ENCODE data around the gene MX2. TPM values are rescaled to one million over a fixed set of nuclear protein-coding genes. Genes with fewer than 3 reads are reported as not detected.

The MX2 gene
- total and polyA plus RNA-seq, 9 of the 15 experiments (the other 6 are each of a cell fraction or from before 2014, with no cell fraction given) = 0.10 to 0.95 (median 0.47) TPM; not detected in 1

GRCh38 chr21:41403966-41404365 is 42.1 kb downstream of the MX2 start:
- ChIA-PET CTCF (ENCODE audit: low intra/inter-chr PET ratio) (no interaction called here), POLR2A (interaction anchor here (1.3 kb wide), 1 partner anchor 8 kb away, joined by 3 read pairs; no protein-coding TSS in a partner anchor)
- Histone ChIP-seq H3K4me3 (no peak overlapping the region), H3K4me1 (replicated peaks in 1 of 2; ENCODE audit: control insufficient read depth in 2 of 2, insufficient read depth in 2 of 2, low read length in 2 of 2) (no peaks in the 10 kb centered on the region), H3K9ac (ENCODE audit: insufficient read depth in 1 of 2, low read depth in 2 of 2, low read length in 2 of 2) (no peak overlapping the region), H3K79me2 (ENCODE audit: control insufficient read depth, insufficient read depth, low read length) (no peaks in the 10 kb centered on the region), H3K27ac (ENCODE audit: extremely low read depth, low read depth, low read length) (no peak overlapping the region), H3K9me1 (ENCODE audit: control insufficient read depth, insufficient read depth, low read length) (no peaks in the 10 kb centered on the region), H3K27me3 (ENCODE audit: control insufficient read depth in 2 of 2, insufficient read depth in 2 of 2, low read length in 2 of 2) (peaks cover 18 to 43% of the 10 kb centered on the region in 2 experiments; a peak in 3 of 5 replicates), H3K9me3 (replicated peaks; ENCODE audit: control insufficient read depth, insufficient read depth, low read depth, low read length) (no peaks in the 10 kb centered on the region), H3K4me2 (ENCODE audit: insufficient read depth, low read length) (no peak overlapping the region), H2AFZ (ENCODE audit: low read depth, low read length) (no peak overlapping the region), H3K36me3 (ENCODE audit: control insufficient read depth, insufficient read depth, low read length) (no peaks in the 10 kb centered on the region), H4K20me1 (replicated peaks; ENCODE audit: control insufficient read depth, insufficient read depth, low read length) (no peaks in the 10 kb centered on the region)
- 2% methylated on average over 10 of the region's 10 CpGs for WGBS (ENCODE audit: insufficient coverage, low coverage, missing lambda C conversion rate)
- BruUV-seq (replicated peaks) = no TSS peak
- DNase-seq (ENCODE audit: extremely low read depth in 1 of 4, low spot score in 3 of 4) (no peak), FAIRE-seq (no peak), ATAC-seq (no peak)
- in situ Hi-C loops (cut with MboI) (no loop called here), intact Hi-C loops (cut with micrococcal nuclease) (no loop called here)
- no peak for TF ChIP-seq BCOR (IDR thresholded peaks at IDR 0.05)
- no peak for TF ChIP-seq MIER1 (IDR thresholded peaks at IDR 0.05; ENCODE audit: low read depth)
- TF ChIP-seq, protein P1, sequence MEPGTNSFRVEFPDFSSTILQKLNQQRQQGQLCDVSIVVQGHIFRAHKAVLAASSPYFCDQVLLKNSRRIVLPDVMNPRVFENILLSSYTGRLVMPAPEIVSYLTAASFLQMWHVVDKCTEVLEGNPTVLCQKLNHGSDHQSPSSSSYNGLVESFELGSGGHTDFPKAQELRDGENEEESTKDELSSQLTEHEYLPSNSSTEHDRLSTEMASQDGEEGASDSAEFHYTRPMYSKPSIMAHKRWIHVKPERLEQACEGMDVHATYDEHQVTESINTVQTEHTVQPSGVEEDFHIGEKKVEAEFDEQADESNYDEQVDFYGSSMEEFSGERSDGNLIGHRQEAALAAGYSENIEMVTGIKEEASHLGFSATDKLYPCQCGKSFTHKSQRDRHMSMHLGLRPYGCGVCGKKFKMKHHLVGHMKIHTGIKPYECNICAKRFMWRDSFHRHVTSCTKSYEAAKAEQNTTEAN (CRISPR knock-in tag; IDR thresholded peaks at IDR 0.05) = no peak
- no peak for TF ChIP-seq GTF2A2 (tag; IDR thresholded peaks at IDR 0.05)
- no peak for TF ChIP-seq ZHX1 (conservative IDR thresholded peaks at IDR 0.05; ENCODE audit: low read length)
- no peak for TF ChIP-seq THAP12 (CRISPR knock-in tag; IDR thresholded peaks at IDR 0.05)
- no peak for TF ChIP-seq PHB2 (IDR thresholded peaks at IDR 0.05; ENCODE audit: low read depth)
- TF ChIP-seq ZNF146 (CRISPR knock-in tag; IDR thresholded peaks at IDR 0.05; ENCODE audit: unreplicated experiment) = no peak
- no peak for TF ChIP-seq KLF13 (tag; IDR thresholded peaks at IDR 0.05; ENCODE audit: borderline replicate concordance, low read depth)
- TF ChIP-seq ZNF699 (CRISPR knock-in tag; IDR thresholded peaks at IDR 0.05; ENCODE audit: insufficient replicate concordance) = no peak

All from K562 (cell line).